NCI-H2107 treated with DMSO at 0.1 percent for 48 hours (cell line): ENCODE measurements around the gene PBX3.

ENCODE experiments used
- DNase-seq: peaks from one replicate; lab custom pipeline; 2025; ENCODE audit not compliant: unreplicated experiment; lab: John Stamatoyannopoulos, UW

PBX3 gene

DNA sequence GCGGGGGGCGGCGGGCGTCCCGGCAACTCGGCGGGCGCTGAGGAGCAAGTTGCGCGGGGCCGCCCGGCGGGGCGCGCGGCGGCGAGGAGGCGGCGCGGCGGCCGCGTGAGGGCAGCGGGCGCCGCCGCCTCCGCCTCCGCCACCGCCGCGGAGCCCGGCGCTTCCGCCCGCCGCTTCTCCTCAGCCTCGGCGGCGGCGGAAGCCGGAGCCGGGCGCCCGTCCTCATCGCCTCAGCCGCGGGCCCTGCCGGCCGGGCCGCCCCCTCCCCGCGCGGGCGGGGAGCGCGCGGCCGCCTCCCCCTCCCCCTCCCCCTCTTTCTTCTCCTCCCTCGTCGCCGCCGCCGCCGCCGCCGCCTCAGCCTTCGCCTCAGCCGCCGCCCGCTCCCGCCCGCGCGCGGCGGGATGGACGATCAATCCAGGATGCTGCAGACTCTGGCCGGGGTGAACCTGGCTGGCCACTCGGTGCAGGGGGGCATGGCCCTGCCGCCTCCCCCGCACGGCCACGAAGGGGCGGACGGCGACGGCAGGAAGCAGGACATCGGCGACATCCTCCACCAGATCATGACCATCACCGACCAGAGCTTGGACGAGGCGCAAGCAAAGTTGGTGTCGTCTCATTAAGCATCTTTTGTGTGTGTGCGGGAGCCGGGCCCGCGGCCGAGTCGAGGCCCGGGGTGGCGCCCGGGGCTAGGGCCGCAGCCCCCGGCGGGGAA, at the start of gene PBX3:
TSS of gene PBX3 (plus strand) at position 321 of the 712 bp plus-strand sequence.
- no peak for DNase-seq

DNA sequence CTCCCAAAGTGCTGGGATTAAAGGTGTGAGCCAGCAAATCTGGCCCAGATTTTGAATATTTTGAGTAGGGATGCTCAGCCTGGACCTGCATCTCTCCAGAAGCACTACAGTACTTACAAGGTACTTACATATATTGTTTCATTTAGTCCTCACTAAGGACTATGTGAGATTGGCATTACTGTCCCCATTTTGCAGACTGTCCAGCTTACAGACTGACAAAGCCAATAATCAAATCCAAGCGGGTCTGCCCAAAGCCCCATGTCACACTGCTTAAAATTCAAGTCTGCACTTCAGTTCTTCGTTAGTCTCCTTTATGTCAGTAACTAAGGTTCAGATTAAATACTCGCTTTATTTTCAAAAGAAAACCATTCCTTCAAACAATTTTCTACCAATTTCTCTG, 47.3 kb upstream of the PBX3 start:
- no peak for DNase-seq

DNA sequence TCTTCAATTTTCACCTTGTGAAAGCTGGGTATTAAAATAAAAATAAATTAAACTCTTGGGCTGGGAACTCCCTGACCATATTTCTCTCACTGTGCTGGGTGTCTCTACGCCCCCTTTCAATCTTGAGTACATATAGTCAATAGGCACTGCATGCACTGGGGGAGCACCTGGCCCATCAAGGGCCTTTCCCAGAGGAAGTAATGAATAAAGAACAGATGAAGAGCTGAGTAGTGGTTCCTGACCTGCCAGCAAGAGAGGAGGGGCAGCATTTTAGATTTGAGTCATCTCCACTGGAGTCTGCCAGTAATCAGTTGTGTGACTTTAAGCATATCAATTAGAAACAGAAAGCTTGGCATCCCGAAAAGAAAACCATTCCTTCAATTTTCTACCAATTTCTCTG, 46.4 kb upstream of the PBX3 start:
- DNase-seq = peak; percentile 8

DNA sequence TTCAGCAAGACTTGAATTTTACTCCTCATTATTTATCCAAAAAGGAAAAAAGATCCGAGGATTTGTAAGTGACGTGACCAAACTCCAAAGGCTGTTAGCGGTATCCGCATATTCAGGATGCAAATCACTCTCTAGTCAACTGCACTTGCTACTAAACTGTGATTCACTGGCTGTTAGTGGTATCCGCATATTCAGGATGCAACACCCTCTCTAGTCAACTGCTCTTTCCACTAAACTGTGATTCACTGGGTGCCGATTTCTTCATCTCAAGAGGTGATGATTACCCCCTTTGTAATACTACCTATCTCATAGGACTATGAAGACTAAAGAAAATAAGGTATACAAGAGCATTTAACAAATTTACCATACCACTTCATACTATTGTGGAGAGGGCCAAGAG, 45.8 kb upstream of the PBX3 start:
- DNase-seq = no peak

DNA sequence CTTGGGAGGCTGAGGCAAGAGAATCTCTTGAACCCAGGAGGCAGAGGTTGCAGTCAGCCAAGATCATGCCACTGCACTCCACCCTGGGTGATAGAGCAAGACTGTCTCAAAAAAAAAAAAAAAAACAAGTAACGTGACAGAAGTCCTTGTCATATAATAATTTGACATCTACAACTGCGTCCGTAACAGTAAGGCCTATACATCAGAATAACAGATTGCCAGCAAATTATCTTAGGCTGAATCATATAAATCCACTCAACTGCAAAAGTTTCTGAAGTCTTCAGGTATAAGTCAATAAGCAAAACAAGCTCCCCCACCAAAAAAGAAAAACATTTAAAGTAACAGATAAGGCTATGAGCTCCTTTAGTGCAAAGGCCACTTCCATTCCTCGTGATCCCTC, 43.5 kb upstream of the PBX3 start:
- no peak for DNase-seq

DNA sequence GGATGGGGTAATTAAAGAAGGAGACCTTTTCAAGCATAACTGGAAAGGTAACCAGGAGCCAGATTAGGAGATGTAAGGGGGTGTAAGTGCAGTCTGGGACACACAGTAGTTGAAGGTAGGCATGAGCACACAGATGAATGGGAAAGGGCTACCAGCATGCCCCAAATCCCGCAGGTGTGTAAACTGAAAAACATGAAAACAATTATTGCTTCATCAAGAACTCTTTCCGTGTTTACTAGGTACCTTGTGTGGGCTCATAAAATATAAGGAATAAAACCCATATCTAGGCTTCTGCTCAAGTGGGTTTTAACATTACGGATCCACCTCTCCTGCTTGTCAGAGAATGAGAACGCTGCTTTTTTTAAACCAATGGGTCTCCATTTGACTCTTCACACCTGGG, 41.3 kb upstream of the PBX3 start:
- DNase-seq = no peak

DNA sequence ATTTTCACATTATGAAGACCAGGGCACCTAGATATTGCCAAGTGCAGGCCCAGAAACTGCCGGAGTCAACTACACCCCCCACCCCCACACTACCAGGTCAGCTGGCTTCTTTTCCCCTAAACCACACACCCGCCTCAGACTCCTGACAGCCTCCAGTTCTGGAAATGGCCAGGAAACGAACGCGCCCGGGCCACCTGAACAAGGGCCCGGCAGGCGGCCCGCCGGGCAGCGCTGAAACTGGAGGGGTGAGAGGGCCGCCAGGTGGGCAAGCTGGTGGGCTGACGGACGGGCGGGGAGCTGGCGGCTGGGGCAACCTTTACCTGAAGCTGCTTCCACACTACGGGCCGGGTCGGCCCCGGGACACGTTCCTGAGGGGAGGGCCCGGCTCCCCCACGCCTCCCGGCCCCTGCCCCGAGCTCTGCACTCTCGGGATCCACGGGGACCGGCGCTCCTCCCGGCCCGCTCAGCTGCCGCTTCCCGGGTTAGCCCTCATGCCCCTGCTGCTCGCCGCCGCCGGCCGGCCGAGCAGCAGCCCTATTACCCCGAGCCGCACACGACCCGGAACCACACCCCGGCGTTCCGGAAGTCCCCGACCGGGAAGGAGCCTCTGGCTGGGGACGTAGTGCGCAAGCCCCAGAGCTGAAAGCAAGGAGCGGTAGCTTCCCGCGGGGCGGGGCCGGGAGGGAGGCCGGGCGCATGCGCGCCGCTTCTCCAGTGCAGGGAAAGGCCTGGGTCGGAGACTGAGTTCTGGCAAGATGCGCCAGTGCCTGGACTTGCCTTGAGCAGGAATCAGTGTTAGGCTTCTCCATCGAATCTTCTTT, 40.3 kb upstream of the PBX3 start, which contains the start of gene MAPKAP1:
TSS of gene MAPKAP1 (minus strand) at position 558 of the 821 bp plus-strand sequence. CDS start 34,634 bp downstream, outside the sequence.
- peak; percentile 82 for DNase-seq

DNA sequence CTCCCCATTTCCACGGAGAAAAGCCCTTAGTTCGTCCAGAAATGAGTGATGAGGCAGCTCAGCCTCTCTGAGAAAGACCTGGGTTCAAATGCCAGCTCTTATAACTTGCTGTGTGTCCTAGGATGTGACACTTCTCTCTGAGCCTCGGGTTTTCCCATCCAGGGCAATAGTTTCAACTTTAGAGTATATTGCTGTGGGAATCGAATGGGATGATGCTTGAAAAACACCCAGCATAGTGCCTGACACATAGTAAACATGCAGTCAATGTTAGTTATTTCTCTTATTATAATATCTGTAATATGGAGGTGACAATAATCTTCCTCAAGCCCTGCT, 39.7 kb upstream of the PBX3 start:
- no peak for DNase-seq

DNA sequence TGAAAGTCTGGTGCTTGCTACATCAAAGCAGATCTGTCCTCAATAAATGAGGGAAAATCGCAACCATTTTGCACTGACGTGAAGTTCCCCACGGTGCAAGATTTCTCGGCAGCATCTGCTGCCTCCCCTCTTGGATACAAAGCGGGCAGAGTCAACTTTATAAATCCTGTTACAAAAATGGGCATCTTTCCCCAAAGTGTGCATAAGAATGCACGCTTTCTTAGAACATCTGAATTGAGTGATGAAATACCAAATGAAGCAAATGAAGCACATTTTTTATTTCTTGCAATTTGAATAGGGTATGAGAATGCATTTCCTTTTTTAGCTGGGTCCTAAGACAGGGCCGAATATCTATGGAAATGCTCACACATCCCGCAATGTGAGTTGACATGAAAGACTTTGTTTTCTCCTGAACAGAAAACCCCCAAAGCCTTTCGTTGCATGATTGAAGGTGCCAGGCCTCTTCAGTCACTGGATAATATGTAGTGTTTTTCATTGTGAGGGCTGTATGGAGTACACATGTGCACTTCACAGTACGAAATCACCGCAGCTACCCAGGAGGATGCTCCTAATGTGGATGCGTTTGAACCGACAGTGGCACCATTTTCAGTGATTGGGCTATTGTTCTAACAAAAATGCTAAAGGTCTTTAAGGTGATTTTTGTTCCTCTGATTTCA, 20.6 kb upstream of the PBX3 start:
- DNase-seq = no peak

DNA sequence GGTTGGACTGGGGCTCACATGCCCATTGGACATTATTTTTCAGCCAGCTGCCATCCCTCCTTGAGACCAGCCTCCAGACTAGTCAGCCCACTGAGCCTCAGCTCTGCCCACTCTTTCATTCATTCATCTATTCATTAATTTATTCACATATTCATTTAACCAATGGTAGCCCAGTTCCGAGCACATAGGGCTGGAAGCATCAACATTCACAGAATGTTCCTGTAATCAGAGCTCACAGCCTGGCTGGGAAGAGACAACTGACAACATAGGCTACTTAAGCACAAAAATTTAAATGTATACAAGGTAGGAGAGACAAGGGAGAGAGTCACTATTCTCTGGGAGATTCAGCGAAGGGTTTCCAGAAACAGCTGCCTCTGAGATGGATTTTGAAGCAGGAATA, 17.0 kb upstream of the PBX3 start:
- DNase-seq = no peak

DNA sequence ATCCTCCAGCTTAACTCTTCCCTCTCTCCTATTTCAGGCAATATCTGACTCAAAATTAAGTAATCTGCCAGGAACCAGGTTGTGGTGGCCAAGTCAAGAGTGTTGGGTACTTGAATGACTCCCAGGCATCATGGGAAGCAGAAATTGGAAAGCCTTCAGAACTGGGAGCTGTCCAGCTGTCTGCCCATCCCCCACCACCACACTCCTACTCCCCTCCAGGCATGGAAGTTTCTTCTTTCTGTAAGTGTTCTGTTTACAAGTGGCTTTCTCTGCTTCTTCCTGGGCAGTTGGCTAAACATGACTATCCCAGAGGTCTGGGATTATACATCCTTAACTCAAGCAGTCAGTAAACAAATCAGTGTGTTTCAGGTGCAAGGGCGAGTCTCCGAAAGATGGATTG, 14.6 kb upstream of the PBX3 start:
- DNase-seq = no peak

DNA sequence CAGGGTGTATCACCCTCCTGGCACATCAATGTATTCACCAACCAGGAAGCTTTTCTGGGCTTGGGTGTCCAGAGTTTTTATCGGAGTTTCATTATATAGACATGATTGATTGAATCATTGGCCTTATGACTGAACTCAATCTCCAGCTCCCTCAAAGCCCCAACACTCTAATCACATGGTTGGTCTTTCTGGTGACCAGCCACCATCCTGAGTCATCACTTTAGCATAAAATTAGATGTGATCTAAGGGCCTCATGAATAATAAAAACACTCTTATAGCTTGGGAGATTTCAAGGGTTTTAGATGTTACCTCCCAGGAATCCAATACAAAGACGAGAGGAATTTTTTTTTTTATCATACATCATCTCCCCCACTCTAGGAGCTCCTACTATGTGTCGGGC, 7.7 kb upstream of the PBX3 start:
- no peak for DNase-seq

DNA sequence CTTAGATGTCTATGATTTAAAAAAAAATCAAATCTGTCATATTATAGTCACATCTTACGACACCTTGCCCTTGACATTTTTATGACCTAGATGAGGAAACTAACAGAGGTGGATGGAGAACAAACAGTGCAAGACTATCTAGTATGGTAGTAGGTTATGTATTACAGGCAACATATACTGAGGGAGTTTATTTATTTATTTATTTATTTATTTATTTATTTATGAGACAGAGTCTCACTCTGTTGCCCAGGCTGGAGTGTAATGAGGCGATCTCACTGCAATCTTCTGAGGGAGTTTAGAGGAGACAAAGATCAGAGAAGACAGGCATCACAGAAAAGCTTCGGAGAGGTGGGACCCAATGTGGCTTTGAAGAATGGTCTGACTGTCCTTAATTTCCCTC, 4.5 kb upstream of the PBX3 start:
- DNase-seq = no peak

DNA sequence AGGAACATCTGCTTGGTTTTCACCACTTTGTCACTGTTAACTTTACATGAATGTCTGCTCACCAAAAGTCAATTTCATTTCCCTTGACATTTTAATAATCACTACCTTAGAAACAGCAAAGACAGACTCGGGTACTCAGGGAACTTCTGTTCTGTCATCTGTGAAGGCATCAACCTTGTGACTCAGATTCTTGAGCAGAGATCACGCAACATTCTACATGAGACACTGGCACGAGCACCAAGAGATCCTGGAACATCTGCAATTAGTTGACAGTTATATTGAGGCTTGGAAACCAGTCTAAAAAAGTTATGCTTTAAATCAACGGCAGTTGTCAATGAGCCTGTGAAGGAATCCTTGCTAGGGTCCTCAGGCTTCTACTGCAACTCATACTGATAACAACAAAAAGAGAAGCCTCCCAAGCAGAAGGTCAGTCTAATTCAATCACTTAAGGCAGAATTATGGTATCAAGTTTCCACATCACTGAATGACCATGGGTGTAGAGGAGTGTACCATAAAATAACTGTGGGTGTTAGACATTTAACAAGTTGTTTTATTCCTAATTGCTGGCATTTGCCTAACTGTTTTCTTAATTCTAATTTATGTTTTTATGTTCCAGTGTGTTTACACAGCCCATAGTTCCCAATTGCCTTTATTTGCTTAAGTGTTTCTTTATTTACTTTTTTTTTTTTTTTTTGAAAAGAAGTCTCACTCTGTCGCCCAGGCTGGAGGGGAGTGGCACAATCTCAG, 3.3 kb upstream of the PBX3 start:
- DNase-seq = no peak

DNA sequence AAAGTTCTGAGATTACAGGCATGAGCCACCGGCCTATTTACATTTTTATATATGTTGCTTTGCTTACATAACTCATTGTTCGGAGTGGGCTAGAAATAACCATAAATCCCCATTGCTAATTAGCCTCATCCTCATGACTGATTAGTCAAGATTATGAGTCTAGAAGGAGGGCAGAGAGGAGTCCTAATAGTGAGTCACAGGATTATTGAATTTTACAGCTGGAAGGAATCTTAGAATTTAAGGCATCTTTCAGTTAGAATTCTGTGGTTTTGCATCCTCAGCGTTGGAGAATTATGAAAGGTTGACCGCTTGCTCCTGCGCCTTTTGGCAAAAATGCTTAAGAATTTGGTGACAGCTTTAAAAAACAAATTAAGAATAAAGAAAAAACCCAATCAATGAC, 2.6 kb upstream of the PBX3 start:
- no peak for DNase-seq

DNA sequence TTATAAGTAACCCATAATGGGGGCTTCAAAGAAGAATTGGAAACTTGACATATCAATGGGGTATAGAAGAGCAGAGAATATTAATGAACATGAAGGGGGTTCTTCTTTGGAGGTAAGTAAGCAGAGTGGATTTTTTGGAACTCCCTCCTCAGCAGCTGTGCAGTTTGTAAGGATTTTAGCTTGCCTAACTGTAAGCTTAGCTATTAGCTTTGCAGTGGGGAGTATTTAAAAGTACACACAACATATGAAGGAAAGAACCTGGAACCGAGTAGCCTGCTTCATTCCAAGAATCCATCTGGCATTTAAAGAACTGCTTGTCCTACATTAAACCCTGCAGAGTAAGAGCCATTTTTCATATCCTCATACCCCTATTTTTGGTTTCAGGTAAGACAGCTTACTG, 2.2 kb upstream of the PBX3 start:
- DNase-seq = no peak

DNA sequence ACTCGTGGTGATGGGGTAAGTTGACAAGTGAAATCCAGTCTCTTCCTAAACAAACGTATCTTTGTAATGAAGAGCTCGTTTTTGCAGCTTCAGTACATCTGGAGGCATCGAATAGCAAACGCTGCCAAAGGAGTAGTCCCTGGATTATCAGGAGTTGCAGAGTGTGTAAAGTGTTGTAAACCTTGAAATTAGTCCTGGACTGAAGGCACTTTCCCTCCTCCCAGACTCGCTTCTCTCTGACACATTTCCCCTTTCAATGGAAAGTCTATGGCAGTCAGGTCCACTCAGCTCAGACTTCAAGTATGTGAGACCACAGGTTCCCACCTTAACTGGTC, 1.5 kb upstream of the PBX3 start:
- no peak for DNase-seq

DNA sequence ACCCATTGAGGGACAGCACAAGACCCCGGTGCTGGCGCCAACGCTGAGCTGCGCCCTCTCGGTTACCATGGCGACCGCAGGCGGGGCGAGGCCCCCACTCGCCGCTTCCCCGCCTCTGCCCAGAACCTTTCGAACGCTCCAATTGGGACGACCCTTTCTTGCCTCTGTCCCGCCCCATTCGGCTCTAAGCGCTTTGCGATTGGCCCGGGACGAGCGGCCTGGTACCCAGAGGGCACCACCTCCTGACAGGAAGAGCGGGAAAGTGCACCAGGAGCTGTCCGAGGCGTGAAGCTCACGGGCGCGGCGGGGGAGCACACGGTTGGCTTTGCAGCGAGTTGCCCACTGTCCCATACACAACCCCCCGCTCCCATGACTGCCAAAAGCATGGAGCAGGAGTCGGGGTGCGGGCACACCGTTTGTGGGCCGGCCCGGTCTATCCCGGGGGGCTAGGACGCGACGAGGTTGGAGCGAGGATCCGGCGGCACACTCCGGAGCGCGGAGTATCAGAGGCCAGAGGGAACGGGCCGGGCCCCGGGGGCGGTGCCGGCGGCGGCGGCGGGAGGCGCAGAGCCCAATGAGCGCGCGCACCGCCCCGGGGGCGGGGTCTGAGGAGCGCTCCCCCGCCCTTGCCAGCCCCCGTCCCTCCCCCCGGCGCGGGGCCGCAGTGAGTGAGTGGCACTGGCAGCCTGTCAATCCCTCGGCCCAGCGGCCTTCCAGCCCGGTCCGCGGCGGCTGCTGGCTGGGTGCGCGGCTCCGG, 978 bp upstream of the PBX3 start:
- DNase-seq = peak; percentile 76

DNA sequence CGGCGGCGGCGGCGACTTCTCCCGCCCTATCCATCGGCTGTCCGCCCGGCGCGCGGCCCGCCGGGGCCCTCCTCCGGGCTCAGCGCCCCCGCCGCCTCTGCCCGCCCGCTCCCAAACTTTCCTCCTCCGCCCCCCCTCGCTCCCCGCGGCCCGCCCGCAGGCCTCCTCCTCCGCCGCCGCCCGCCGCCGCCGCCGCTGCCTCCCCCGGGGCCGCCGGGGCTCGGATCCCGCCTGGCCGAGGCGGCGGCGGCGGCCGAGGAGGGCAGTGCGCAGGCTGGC, 460 bp upstream of the PBX3 start:
- DNase-seq = no peak

DNA sequence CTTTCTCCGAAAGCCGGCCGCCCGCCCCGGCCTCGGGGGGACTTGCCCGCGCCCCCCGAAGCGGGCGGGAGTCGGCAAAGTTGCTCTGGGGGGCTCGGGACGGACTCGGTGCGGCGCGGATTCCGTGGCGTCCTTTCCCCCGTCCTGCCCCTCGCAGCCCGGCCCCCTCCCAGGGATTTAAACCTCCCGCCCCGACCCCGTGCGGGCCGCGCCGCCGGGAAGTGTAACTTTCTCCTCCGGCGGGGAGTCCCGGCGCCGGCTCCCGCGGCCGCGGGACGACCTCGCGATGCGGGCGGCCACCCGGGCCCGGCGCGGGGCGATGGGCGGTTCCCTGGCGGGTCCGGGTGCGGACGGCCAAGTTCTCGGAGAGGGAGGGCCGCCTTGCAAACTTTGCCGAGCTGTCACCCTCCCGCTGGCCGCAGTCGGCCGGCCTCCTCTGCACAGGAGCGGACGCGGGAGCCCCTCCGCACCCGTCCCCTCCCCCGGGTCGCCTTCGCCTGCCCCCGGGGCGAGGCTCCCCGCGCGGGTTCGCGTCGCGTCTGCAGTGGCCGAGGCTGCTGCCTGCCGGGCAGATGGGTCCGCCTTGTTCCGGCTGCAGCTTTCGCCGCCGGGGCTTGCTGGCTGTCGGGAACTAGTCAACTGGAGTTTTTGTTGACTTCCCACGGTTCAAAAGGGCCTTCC, 732 bp downstream of the PBX3 start:
- DNase-seq = no peak
